GM18508 (cell line): ENCODE data around the gene DOK5.
A peak's percentile ranks its signal among the peaks of the same experiment; 100 is the strongest.

Experiments used
- ATAC-seq: cut with Tn5 transposase; IDR thresholded peaks from one replicate; pipeline ENCODE4 v1.9.1; 2021; ENCODE audit warnings: moderate number of reproducible peaks; ENCODE audit not compliant: insufficient read depth, unreplicated experiment

The DOK5 gene

GRCh38 chr20:54633374-54634355 lies 158.3 kb downstream of the DOK5 start:
- peak; percentile 99 for ATAC-seq

GRCh38 chr20:54636575-54636974 lies 161.2 kb downstream of the DOK5 start:
- ATAC-seq: no peak

- no peak for ATAC-seq
Observed at GRCh38 chr20:54639941-54640340, 164.5 kb downstream of the DOK5 start.

- no peak for ATAC-seq
Observed at GRCh38 chr20:54640800-54641199, 165.4 kb downstream of the DOK5 start.

GRCh38 chr20:54642864-54643667 lies 167.7 kb downstream of the DOK5 start:
- no peak for ATAC-seq

- no peak for ATAC-seq
Observed at GRCh38 chr20:54643761-54644160, 168.4 kb downstream of the DOK5 start.

GRCh38 chr20:54645445-54646155 lies 170.2 kb downstream of the DOK5 start:
- no peak for ATAC-seq

- no peak for ATAC-seq
Observed at GRCh38 chr20:54646156-54646517, 170.7 kb downstream of the DOK5 start.

GRCh38 chr20:54648421-54649142 lies 173.2 kb downstream of the DOK5 start:
- ATAC-seq: no peak

- ATAC-seq: no peak
Observed at GRCh38 chr20:54649511-54649962, 174.1 kb downstream of the DOK5 start.

GRCh38 chr20:54650052-54650719 lies 174.8 kb downstream of the DOK5 start:
- ATAC-seq: no peak

GRCh38 chr20:54651252-54651651 lies 175.9 kb downstream of the DOK5 start:
- ATAC-seq: no peak

- ATAC-seq: no peak
Observed at GRCh38 chr20:54654450-54654849, 179.1 kb downstream of the DOK5 start.

GRCh38 chr20:54657268-54657826 lies 182.0 kb downstream of the DOK5 start:
- ATAC-seq: no peak

GRCh38 chr20:54658525-54658924 lies 183.1 kb downstream of the DOK5 start:
- ATAC-seq: no peak

- no peak for ATAC-seq
Observed at GRCh38 chr20:54661265-54661664, 185.9 kb downstream of the DOK5 start.

GRCh38 chr20:54661880-54662465 lies 186.6 kb downstream of the DOK5 start:
- ATAC-seq: no peak

- ATAC-seq: peak; percentile 41
Observed at GRCh38 chr20:54665812-54666211, 190.4 kb downstream of the DOK5 start.
